Bronchial epithelial cell (primary cell): ENCODE measurements around the gene MAPK8IP2. TPM values are rescaled to one million over a fixed set of nuclear protein-coding genes. Genes with fewer than 3 reads are reported as not detected.
A peak's percentile ranks its signal among the peaks of the same experiment; 100 is the strongest.

Source experiments
- DNase-seq: peaks from one replicate; pipeline ENCODE4 v3.0.0-alpha.2; 2010; ENCODE audit warnings: low read depth
- FAIRE-seq: peaks from 2 replicates; lab custom pipeline; 2011; peaks lifted over from hg19 to GRCh38; lab: Jason Lieb, UNC
- H3K27me3 ChIP-seq: 2 replicates; pipeline ENCODE4 v1.5.1; 2011; ENCODE audit warnings: low read length; ENCODE audit not compliant: control insufficient read depth, insufficient read depth
- H3K36me3 ChIP-seq: 2 replicates; pipeline ENCODE4 v1.5.1; 2011; ENCODE audit warnings: low read length; ENCODE audit not compliant: control insufficient read depth, insufficient read depth
- H3K4me3 ChIP-seq: 2 replicates; pipeline ENCODE4 v1.5.1; 2011; ENCODE audit warnings: mild to moderate bottlenecking, low read depth, low read length, control low read depth
- total RNA-seq: library from RNA; depleted of rRNA; stranded (reverse); fragments of >200 nt; gene quantifications from 2 replicates; pipeline ENCODE4 v1.2.1, GENCODE V29; 2014
- TF ChIP-seq, protein P1 (sequence below): IDR thresholded peaks from 2 replicates; pipeline ENCODE4 v1.5.1; 2011; ENCODE audit warnings: mild to moderate bottlenecking, moderate library complexity, low read length, control low read depth, inconsistent platforms; ENCODE audit not compliant: insufficient read depth, severe bottlenecking

Gene MAPK8IP2
- total RNA-seq, 1 donor from 2014 or later = 0.53 TPM

DNA sequence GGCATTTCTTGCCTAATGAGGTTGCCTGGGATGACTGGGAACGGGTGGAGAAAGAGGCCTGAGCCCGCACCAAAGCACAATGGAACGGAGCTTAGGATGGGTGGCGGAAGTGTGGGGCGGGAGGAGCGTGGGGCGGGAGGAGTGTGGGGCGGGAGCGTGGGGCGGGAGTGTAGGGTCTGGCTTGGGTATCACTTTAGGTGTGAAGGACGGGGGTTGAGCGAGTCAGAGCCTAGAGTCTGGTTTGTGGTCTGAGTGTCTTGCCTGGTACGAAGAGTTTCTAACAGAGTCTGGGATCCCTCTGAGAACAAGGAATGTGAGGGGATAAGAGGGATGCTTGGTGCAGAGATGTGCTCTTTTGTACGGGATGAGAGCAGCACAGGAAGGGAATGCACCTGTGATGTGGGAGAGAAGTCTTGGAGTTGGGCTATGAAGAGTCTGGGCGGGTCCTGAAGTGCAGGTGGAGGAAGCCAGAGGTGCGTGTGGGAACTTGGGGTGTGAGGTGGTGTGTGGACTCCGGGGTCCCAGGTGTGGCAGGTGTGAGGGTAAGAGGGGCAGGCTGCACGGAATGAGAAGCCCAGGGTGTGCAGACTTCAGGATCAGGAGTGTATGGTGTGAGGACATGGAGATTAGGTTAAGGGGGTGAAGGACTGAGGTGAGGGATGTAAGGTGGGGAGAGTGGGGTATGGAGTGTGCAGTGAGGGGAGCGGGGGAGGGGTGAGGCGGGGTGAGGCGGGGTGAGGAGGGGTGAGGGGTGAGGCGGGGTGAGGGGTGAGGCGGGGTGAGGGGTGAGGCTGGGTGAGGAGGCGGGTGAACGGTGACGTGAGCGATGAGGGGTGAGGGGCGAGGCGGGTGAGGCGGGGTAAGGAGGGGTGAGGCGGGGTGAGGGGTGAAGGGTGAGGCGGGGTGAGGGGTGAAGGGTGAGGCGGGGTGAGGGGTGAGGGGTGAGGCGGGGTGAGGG, 38.9 kb upstream of the MAPK8IP2 start:
- TF ChIP-seq, protein P1, sequence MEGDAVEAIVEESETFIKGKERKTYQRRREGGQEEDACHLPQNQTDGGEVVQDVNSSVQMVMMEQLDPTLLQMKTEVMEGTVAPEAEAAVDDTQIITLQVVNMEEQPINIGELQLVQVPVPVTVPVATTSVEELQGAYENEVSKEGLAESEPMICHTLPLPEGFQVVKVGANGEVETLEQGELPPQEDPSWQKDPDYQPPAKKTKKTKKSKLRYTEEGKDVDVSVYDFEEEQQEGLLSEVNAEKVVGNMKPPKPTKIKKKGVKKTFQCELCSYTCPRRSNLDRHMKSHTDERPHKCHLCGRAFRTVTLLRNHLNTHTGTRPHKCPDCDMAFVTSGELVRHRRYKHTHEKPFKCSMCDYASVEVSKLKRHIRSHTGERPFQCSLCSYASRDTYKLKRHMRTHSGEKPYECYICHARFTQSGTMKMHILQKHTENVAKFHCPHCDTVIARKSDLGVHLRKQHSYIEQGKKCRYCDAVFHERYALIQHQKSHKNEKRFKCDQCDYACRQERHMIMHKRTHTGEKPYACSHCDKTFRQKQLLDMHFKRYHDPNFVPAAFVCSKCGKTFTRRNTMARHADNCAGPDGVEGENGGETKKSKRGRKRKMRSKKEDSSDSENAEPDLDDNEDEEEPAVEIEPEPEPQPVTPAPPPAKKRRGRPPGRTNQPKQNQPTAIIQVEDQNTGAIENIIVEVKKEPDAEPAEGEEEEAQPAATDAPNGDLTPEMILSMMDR = no peak
- no peak for DNase-seq
- no peak overlapping the region for H3K4me3 ChIP-seq
- no peaks in the 10 kb centered on the region for H3K27me3 ChIP-seq
- H3K36me3 ChIP-seq = no peaks in the 10 kb centered on the region
- peak; percentile 92 for FAIRE-seq

DNA sequence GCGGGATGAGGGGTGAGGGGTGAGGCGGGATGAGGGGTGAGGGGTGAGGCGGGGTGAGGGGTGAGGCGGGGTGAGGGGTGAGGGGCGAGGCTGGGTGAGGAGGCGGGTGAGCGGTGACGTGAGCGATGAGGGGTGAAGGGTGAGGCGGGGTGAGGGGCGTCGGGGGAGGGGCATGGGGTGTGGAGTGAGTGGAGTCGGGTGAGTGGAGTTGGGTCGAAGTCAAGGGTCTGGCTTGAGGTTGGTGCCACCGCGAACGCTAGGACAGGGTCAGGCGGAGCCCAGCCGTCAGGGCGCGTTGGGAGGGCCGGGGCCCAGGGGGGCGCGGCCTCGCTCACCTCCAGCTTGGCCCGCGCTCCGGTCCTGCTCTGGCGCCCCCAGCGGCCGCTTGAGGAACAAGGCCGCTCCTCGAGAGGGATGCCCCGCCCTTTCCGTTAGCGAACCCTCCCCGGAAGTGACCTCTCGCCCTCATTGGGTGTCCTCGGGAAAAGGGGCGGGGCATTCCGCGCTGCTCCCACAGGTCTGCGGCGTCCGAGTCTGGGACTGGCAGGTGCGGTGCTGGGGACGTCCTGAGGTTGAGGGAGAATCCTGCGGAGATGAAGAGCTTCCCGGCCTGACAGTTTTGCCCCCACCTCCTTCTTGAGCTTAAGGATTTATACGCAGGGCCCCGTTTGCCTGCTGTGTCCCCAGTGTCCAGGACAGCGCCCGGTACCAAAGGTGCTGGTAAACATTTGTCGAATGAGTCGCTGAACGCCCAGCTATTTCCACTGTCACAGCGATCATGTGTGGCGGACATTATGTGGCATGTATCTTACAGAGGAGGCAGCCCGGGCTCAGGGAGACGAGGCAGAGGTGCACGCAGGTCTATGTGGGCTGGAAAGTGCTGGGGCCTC, 37.8 kb upstream of the MAPK8IP2 start, which contains the start of gene SYCE3:
SYCE3 (minus strand) TSS at position 397 of the 890 bp plus-strand sequence. CDS start 6,514 bp downstream, outside the sequence.
- DNase-seq = peak; percentile 80
- no peaks in the 10 kb centered on the region for H3K36me3 ChIP-seq
- peak within 1 kb of the TSS; percentile 49 for H3K4me3 ChIP-seq
- FAIRE-seq = no peak
- TF ChIP-seq, protein P1 = peak; percentile 98
- H3K27me3 ChIP-seq = no peaks in the 10 kb centered on the region

DNA sequence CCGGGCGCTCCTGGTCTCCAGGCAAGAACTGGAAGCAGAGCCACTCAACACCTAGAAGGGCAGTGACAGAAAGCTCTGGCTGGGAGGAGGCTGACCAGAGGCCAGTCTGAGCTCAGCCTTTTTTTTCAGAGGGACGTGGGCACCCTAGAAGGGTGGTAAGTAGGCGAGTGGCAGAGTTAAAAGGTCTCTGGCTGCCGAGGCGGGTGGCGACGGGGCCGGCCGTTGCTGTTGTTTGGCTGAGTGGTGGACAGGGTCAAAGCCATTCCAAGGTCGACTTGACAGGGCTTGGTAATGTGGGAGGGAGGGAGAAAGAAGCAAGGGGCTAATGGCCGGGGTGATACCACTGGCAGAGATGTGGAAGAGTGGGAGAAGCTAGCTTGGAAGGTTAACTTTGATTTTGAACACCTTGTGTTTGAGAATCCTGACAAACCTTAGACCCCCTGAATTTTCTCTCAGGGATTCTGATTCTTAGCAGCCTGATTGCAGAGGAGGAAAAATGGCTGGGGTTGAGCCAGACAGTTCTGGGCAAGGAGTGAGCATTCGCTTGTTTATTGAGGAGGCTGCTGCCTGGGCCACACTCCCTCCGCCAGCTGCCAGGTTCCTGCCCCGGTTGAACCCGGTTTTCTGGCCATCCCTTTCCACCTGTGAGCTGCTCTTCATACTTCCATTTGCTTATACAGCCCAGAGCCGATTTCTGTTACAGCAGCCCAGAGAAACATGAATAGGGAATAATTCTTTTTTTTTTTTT, 37.0 kb upstream of the MAPK8IP2 start:
- TF ChIP-seq, protein P1 = no peak
- no peaks in the 10 kb centered on the region for H3K36me3 ChIP-seq
- H3K4me3 ChIP-seq = peak overlapping the region; percentile 49
- DNase-seq (no peak), FAIRE-seq (no peak)
- H3K27me3 ChIP-seq = no peaks in the 10 kb centered on the region

- no peaks in the 10 kb centered on the region for H3K27me3 ChIP-seq
- no peaks in the 10 kb centered on the region for H3K36me3 ChIP-seq
- DNase-seq (no peak), FAIRE-seq (no peak)
- H3K4me3 ChIP-seq = no peak overlapping the region
- TF ChIP-seq, protein P1 = no peak
These were observed 36.3 kb upstream of the MAPK8IP2 start for GRCh38 chr22:50564289-50564688.

DNA sequence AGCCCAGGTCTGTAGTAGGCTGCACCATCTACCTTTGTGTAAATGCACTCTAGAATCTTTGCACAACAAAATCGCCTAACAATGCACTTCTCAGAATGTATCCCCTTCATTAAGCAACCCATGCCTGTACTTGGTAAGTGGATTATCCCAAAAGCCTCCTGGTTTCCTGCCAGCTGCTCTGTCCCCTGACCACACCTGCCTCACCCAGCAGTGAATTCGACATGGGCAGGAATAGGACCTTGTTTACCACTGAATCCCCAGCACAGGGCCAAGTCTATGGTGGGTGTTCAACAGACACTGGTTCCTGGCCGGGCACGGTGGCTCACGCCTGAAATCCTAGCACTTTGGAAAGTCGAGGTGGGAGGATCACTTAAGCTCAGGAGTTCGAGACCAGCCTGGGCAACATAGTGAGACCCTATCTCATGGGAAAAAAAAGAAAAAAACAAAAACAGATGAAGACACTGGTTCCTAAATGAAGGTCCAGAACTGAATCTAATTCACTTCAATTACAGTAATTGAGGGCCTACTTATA, 32.8 kb upstream of the MAPK8IP2 start:
- no peak for FAIRE-seq
- no peak for DNase-seq
- no peaks in the 10 kb centered on the region for H3K27me3 ChIP-seq
- TF ChIP-seq, protein P1 = no peak
- H3K36me3 ChIP-seq = peaks cover 1% of the 10 kb centered on the region
- H3K4me3 ChIP-seq = no peak overlapping the region
